ENCODE results near the gene FBXL19.

DNA sequence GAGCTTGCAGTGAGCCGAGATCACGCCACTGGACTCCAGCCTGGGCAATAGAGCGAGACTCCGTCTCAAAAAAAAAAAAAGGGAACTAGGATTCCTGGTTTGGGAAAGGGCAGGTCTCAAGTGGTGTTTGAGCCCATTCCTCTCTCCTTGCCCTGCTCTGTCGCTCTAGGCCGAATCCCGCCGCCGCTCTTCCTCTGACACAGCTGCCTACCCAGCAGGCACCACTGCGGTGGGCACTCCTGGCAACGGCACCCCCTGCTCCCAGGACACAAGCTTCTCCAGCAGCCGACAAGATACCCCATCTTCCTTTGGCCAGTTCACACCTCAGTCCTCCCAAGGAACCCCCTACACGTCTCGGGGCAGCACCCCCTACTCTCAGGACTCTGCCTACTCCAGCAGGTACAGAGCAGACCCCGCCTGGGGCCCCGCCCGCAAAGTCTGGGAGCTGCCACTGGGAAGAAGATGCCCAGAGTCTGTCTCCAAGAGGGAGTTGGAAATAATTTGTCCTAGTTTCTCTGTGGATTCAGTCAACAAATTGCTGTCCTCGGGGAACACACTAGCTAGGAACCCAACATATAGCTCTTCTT, 40.6 kb downstream of the FBXL19 start:
- TF ChIP-seq, protein P1, sequence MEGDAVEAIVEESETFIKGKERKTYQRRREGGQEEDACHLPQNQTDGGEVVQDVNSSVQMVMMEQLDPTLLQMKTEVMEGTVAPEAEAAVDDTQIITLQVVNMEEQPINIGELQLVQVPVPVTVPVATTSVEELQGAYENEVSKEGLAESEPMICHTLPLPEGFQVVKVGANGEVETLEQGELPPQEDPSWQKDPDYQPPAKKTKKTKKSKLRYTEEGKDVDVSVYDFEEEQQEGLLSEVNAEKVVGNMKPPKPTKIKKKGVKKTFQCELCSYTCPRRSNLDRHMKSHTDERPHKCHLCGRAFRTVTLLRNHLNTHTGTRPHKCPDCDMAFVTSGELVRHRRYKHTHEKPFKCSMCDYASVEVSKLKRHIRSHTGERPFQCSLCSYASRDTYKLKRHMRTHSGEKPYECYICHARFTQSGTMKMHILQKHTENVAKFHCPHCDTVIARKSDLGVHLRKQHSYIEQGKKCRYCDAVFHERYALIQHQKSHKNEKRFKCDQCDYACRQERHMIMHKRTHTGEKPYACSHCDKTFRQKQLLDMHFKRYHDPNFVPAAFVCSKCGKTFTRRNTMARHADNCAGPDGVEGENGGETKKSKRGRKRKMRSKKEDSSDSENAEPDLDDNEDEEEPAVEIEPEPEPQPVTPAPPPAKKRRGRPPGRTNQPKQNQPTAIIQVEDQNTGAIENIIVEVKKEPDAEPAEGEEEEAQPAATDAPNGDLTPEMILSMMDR (IDR thresholded peaks at IDR 0.05; ENCODE audit: poor library complexity): no peak
- no peak for TF ChIP-seq EZH2phosphoT487 (IDR thresholded peaks at IDR 0.05; ENCODE audit: low read depth, severe bottlenecking, unreplicated experiment)

All from hepatocyte (in vitro differentiated cells).